ENCODE results near the gene MS4A2.
"Not testable (repeated sequence)": the region's sequence is repeated elsewhere in the genome, so short reads cannot be mapped to it uniquely, and the experiment has no call there.

MS4A2 gene

DNA sequence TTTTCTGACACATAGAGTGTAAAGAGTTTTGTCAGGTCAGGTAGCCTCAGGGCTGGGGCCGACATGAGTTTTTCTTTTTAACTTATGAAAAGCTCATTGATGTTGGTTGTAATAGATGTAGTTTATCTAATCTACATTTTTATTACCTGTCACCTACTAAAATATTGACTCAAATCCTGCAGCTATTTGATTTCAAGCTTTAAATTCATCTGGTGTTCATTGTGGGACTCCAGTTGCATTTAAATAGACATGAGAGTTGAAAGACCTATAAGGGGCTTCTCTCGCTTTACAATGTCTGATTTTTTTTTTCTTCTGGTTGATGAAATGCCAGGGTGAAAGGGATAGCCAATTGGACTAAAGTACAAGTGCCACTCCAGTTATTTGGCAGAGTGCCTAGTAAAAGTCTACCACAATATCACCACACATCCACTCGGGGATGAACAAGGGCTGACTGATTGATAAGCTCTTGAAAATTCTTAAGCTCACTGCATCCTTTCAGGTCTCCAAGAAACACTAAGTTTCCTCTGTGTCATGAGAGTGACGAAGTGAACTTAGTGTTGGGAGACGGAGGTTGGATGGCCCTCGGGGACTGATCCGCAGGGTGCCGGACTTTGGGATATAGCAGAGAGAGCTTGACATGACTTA is 16.1 kb downstream of the MS4A2 start:
- not testable (repeated sequence) for DNase-seq

DNA sequence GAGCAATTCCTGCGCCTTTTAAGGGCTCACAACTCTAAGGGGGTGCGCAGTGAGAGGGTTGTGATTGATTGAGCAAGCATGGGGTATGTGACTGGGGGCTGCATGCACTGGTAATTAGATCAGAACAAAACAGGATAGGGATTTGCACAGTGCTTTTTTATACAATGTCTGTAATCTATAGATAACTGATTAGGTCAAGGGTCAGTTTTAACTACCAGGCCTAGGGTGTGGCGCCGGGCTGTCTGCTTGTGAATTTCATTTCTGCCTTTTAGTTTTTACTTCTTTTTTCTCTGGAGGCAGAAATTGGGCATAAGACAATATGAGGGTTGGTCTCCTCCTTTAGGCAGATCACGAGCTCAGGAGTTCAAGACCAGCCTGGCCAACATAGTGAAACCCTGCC is 20.2 kb downstream of the MS4A2 start:
- not testable (repeated sequence) for DNase-seq

GRCh38 chr11:60111793-60112192 is 23.3 kb downstream of the MS4A2 start:
- no peak for DNase-seq

DNA sequence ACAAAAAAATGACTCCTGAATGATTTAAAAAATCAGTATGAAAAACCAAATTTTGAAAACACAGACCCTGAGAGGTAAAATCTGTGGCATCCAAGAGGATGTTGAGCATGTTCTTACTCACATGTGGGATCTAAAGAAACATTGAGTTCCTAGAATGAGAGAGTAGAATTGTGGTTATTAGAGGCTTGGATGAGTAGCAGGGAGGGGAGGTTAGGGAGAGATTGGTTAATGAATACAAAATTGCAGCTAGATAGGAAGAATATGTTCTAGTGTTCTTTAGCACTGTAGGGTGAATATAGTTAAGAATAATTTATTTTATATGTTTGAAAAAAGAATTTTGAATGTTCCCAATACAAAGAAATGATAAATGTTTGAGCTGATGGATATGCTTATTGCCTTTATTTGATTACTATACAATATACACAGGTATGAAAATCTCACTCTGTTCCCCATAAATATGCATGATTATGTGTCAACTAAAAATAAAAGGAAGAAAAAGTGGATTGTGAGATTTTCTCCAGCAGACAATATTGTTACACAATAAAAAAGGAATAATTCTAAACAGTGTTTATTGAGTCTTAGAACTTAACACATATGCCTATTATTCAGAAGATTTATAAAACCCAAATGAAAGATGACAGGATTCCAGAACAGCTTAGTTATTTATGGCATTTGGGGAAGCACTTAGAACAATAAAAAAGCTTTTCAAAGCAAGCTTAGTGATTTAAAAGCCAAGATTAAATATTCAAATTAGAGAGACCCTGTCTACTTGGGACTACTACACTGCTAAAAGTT is 28.7 kb downstream of the MS4A2 start:
- DNase-seq, result no peak

- DNase-seq, result no peak
Observed at GRCh38 chr11:60118338-60118737, 29.9 kb downstream of the MS4A2 start.

- DNase-seq, result no peak
Observed at GRCh38 chr11:60119710-60120109, 31.2 kb downstream of the MS4A2 start.

DNA sequence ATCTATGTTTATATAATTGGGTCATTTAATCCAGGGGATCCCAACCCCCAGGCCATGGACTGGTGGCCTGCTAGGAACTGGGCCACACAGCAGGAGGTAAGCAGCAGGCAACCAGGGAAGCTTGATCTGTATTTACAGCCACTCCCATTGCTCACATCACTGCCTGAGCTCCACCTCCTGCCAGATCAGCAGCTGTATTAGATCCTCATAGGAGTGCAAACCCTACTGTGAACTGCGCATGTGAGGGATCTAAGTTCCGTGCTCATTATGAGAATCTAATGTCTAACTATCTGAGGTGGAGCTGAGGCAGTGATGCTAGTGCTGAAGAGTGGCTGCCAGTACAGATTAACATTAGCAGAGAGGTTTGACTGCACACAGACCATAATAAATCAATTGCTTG is 32.8 kb downstream of the MS4A2 start:
- no peak for DNase-seq

DNA sequence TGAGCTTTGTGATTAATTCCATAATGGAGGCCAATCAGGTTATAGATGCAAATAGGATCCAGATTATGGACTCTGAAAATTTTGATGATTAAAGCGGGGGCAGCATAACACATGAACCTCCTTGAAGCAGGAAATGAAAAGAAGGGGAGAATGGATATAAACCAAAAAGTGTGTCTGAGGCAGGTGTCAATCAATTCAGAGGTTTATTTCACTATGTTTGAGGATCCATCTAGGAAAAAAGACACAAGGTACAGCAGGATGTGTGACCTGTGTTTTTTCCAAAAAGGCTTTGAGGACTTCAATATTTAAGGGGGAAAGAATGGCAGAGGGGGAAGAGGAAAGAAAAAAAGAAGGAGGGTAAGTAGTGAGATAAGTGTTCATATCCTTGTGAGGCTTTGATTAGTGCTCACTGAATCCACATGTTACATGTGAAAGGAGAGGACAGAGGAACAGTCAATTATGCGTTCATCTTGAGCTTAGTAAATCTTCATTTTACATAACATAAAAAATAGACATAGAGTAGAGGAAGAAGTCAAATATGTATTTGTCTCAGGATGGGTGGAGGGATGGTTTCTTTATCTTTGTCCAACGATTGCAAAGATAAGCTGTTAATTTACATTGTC is 34.1 kb downstream of the MS4A2 start:
- DNase-seq, result no peak

- no peak for DNase-seq
Observed at GRCh38 chr11:60124802-60125432, 36.5 kb downstream of the MS4A2 start.

GRCh38 chr11:60125956-60126585 is 37.6 kb downstream of the MS4A2 start:
- no peak for DNase-seq

- DNase-seq, result no peak
Observed at GRCh38 chr11:60127311-60127811, 38.9 kb downstream of the MS4A2 start.

DNA sequence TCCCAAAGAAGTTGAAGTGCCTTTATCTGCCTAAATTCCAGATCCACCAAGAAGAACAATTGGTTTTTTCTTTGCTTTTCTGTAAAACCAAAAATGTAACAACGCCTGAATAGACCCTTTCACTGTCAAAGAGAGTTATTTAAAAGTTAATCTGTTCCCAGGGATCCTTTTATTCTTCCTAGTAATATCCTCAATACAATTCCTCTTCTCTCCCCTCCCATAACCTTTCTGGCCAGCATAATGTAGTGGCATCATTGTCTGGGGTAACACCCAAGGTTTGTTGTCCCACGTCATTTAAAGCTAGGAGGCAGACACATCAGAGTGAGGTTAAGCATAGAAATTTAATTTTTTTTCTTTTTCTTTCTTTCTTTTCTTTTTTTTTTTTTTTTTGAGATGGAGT is 39.9 kb downstream of the MS4A2 start:
- DNase-seq, result no peak

- DNase-seq, result not testable (repeated sequence)
Observed at GRCh38 chr11:60128866-60129265, 40.4 kb downstream of the MS4A2 start.

- DNase-seq, result no peak
Observed at GRCh38 chr11:60129853-60130252, 41.4 kb downstream of the MS4A2 start.

GRCh38 chr11:60130496-60130895 is 42.0 kb downstream of the MS4A2 start:
- peak; percentile 19 for DNase-seq

- DNase-seq, result no peak
Observed at GRCh38 chr11:60131912-60132311, 43.4 kb downstream of the MS4A2 start.

GRCh38 chr11:60133917-60134316 is 45.5 kb downstream of the MS4A2 start:
- DNase-seq, result no peak

DNA sequence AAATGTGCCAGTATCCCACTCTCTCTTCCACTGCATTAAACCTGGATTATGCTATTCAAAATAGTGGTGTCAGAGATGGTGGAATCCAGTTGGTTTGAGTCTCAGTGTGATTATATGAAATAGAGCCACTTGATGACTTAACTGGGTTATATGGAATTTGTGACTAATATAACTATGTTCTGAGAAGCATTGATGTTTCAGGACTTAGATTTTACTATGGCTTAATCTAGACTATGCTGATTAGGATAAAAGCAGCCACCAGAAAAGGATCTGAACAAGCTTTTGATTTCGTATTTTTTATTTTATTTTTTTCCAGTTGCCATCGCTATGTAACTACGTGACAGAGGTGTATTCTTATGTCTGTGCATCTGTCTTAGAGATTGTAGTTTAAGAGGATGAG is 55.3 kb downstream of the MS4A2 start:
- no peak for DNase-seq

GRCh38 chr11:60145677-60146076 is 57.2 kb downstream of the MS4A2 start:
- no peak for DNase-seq

All from NCI-H446 treated with DMSO at 0.1 percent for 48 hours (cell line).